GM21723 (cell line): Measurements from ENCODE around the gene SGCA.

Source experiments
- ATAC-seq: cut with Tn5 transposase; IDR thresholded peaks from one replicate; pipeline ENCODE4 v1.9.1; 2021; ENCODE audit warnings: mild to moderate bottlenecking, moderate library complexity; ENCODE audit not compliant: unreplicated experiment

Gene SGCA

GRCh38 chr17:50180620-50181019 is 14.8 kb downstream of the SGCA start:
- ATAC-seq: no peak

GRCh38 chr17:50181144-50181543 is 15.3 kb downstream of the SGCA start:
- no peak for ATAC-seq

GRCh38 chr17:50181591-50182560 is 16.1 kb downstream of the SGCA start:
- ATAC-seq: no peak

GRCh38 chr17:50182783-50183420 is 17.1 kb downstream of the SGCA start:
- no peak for ATAC-seq

GRCh38 chr17:50183421-50183994 is 17.7 kb downstream of the SGCA start:
- no peak for ATAC-seq

GRCh38 chr17:50184064-50184463 is 18.3 kb downstream of the SGCA start:
- no peak for ATAC-seq

GRCh38 chr17:50184611-50185398 is 19.0 kb downstream of the SGCA start:
- ATAC-seq: no peak

- no peak for ATAC-seq
Measured at GRCh38 chr17:50185631-50186471, 20.0 kb downstream of the SGCA start.

GRCh38 chr17:50186661-50187393 is 21.0 kb downstream of the SGCA start:
- ATAC-seq: no peak

- ATAC-seq: no peak
Measured at GRCh38 chr17:50187394-50187725, 21.6 kb downstream of the SGCA start.

- ATAC-seq: no peak
Measured at GRCh38 chr17:50187751-50188530, 22.1 kb downstream of the SGCA start.

GRCh38 chr17:50188531-50188920 is 22.7 kb downstream of the SGCA start:
- ATAC-seq: no peak

GRCh38 chr17:50188921-50189549 is 23.2 kb downstream of the SGCA start:
- ATAC-seq: no peak

GRCh38 chr17:50189550-50190292 is 23.9 kb downstream of the SGCA start:
- no peak for ATAC-seq

- ATAC-seq: no peak
Measured at GRCh38 chr17:50190293-50190602, 24.4 kb downstream of the SGCA start.

GRCh38 chr17:50190603-50191358 is 25.0 kb downstream of the SGCA start:
- no peak for ATAC-seq
